DMS153 treated with DMSO at 0.1 percent for 48 hours (cell line): ENCODE results near the gene NCR2.
A peak's percentile ranks its signal among the peaks of the same experiment; 100 is the strongest.
"Not testable (repeated sequence)": the region's sequence is repeated elsewhere in the genome, so short reads cannot be mapped to it uniquely, and the experiment has no call there.

Experiments used
- DNase-seq: peaks from one replicate; lab custom pipeline; 2025; ENCODE audit not compliant: unreplicated experiment; lab: John Stamatoyannopoulos, UW

The NCR2 gene, protein sequence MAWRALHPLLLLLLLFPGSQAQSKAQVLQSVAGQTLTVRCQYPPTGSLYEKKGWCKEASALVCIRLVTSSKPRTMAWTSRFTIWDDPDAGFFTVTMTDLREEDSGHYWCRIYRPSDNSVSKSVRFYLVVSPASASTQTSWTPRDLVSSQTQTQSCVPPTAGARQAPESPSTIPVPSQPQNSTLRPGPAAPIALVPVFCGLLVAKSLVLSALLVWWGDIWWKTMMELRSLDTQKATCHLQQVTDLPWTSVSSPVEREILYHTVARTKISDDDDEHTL

DNA sequence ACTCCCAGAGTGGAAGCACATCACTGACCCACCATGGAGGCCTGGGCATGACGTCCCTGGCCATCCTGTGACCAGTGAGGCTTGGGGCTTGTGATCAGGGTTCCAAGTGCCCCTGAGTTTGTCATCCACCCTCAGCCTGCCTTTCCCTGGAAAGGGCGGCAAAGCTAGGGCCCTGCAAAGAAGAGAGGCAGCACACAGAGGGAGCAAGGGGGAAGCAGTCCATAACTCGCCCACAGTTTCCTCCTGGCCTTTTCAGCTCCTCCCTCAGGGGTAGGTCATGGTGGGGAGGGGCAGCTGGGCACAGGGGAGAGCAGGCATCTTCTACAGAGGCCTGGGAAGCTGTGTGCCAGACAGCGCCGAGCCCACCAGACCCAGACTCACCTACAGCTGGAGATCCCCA lies at the start of gene NCR2:
Gene NCR2, plus strand, starts transcription at position 313 of the 400 bp plus-strand sequence. CDS start 269 bp downstream, outside the sequence.
- DNase-seq: no peak

DNA sequence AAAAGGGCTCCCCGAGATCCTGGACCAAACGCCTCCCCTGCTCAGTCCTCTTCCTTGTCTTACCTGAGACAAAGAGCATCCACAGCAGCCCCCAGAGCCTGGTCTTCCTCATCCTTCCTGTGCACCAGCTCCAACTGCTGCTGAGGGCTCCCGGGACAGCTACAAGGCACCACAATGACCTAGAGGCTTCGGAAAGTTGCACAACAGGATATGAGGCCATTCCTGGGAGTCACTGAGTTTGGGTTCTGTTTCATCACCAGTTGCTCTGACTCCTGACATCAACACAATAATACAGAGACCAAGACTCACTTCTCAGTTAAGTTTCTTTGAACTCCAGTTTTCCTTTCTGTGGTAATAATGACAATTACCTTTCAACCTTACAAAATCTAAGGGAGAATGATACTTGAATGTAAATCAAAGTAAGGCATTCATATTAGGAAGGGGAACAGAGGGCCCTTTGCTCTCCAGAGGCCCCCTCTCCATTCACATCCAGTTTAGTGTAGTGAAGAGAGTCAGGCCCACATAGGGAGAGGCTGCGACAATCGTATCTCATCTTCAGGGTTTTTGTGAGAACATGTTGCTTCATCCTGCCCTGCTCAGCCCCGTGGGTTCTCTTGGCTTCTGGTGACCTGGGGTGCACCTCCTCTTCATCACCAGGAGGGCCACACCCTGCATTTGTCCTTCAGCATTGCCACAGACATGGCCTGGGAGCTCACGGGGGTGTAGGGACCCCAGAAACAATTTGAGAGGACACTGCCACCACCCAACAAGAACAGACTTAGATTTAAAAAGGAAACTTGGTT lies 48.7 kb upstream of the NCR2 start, which contains the start of gene TREM1:
Gene TREM1, minus strand, starts transcription at position 139 of the 803 bp plus-strand sequence. Its CDS starts 27 bp downstream, at position 112.
- no peak for DNase-seq

DNA sequence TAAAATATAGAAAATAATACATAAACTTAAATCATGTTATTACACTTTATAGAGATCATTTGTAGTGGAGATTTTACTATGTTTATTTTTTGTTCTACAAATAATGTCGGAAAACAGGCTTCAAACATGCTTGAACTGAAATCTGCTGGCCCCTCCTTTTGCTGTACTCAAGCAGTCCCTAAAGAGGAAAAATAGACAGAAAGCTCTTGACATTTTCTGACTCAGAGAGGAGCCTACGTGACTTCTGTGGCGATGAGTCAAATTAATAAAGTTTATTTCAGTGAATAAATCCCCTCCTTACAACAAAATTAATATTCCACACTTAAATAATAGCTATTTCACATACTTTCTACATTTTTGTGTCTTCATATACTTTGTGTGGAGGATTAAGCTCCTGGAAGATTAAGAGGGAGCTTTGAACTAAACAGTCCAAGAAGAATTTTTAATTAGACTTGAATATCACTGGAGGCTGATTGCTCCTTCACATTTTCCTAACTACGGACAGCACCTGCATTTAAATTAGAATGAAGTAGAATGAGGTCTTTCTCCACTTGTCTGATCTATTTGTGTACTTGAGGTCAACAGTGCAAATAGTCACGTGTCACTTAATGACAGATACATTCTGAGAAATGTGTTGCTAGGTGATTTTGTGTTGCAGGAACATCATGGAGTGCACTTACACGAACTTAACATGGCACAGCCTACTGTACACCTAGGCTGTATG lies 47.2 kb upstream of the NCR2 start:
- DNase-seq: peak; percentile 95

DNA sequence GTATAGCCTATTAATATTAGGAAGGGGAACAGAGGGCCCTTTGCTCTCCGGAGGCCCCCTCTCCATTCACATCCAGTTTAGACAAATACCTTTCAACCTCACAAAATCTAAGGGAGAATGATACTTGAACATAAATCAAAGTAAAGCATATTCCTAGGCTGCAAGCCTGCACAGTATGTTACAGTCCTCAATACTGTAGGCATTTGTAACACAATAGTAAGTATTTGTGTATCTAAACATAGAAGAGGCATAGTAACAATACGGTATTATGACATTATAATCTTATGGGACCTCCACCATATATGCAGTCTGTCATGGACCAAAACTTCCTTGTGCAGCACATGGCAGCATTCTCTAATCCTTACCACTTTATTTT lies 46.7 kb upstream of the NCR2 start:
- DNase-seq: no peak

DNA sequence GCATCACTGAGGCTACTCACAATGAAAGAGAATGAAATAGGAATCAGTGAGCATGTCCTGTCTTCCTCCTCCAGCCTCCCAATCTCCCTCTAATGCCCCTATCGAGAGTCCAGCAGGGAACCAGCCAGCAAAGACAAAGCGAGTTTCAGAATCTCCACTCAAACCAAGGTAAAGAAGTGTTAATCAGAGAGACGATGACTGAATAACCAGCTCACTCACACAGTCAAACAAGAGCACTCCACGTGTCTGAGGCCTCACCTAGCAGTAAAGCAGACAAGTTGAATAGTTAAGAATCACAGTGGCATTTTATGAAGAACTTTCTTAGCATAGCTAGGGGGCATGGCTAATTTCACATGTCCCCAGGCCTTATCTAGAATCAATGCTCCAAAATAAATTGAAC lies 45.6 kb upstream of the NCR2 start:
- DNase-seq: no peak

DNA sequence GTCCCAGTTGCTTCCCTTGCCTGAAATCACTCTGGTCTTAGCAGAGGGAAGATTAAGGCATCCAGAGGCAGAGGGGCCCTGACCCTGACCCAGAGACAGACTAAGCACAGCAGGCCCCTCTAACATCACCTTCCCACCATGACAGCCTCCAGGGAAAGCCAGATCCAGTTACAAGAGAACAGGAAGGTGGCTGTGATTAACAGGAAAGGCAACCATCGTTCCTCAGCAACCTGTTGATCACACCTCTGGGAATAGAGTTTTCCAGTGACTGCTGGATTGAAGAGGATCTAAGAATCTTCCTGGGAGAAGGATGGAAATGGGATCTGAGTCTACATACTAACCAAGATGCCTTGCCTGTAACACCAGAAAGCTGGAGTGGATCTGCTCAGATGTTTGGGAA lies 43.7 kb upstream of the NCR2 start:
- no peak for DNase-seq

DNA sequence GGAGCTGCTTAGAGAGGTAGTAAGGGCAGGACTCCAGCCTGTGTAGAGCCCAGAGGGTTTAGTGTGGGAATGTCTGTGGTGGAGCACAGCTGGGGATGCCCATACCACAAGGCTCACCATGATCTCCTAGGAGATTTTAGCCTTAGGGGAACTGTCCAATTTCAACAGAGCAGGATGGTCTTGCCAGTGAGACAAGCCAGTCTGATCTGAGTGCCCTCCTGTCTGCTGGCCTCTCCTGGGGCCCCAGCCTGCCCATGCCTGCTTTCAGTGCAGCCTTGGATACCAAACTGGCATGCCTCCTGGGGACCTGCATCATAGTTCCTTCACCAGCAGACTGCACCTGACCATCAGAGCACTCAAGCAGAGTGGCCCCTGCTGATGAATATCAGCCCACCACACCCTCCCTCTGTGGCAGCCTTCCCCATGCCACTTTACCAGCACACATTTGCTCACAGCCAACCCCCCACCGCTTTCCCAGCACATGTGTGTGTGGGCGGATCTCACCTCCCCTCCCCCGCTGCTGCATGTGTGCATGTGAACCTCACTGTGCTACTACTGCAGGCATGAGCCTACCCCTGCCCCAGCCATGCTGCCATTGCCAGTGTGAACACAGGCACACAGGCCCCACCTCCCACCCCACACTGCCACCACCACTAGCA lies 41.1 kb upstream of the NCR2 start:
- no peak for DNase-seq

DNA sequence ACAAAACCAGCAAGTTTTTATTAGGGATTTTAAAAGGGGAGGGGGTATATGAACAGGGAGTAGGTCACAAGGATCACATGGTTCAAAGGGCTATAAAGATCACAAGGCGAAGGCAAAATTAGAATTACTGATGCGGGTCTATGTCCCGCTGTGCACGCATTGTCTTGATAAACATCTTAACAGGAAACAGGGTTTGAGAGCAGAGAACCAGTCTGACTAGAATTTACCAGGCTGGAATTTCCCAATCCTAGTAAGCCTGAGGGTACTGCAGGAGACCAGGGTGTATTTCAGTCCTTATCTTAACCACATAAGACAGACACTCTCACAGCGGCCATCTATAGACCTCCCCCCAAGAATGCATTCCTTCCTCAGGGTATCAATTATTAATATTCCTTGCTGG lies 38.2 kb upstream of the NCR2 start:
- not testable (repeated sequence) for DNase-seq

DNA sequence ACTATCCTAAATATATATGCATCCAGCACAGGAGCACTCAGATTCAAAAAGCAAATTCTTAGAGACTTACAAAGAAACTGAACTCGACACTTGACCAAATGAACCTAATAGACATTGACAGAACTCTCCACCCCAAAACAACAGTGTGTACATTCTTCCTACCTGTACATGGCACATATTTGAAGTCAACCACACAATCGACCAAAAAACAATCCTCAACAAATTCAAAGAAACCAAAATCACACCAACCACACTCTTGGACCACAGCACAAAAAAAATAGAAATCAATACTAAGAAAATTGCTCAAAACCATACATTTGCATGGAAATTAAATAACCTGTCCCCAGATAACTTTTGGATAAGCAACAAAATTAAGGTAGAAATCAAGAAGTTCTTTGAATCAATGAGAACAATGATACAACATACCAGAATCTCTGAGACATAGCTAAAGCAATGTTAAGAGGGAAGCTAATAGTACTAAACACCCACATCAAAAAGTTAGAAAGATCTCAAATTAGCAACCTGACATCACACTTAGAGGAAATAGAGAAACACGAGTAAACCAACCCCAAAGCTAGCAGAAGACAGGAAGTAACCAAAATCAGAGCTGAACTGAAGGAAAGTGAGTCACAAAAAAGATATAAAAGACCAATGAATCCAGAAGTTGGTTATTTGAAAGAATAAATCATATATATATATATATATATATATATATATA lies 36.5 kb upstream of the NCR2 start:
- DNase-seq: no peak

DNA sequence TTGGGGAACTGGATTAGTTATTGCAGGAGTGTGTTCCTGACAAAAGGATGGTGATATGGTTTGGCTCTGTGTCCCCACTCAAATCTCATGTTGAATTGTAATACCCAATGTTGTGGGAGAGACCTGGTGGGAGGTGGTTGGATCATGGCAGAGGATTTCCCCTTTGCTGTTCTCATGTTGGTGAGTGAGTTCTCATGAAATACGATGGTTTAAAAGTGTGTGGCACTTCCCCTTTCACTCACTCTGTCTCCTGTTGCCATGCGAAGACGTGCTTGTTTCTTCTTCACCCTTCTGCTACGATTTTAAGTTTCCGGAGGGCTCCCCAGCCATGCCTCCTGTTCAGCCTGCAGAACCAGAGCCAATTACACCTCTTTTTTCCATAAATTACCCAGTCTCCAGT lies 32.8 kb upstream of the NCR2 start:
- DNase-seq: no peak

DNA sequence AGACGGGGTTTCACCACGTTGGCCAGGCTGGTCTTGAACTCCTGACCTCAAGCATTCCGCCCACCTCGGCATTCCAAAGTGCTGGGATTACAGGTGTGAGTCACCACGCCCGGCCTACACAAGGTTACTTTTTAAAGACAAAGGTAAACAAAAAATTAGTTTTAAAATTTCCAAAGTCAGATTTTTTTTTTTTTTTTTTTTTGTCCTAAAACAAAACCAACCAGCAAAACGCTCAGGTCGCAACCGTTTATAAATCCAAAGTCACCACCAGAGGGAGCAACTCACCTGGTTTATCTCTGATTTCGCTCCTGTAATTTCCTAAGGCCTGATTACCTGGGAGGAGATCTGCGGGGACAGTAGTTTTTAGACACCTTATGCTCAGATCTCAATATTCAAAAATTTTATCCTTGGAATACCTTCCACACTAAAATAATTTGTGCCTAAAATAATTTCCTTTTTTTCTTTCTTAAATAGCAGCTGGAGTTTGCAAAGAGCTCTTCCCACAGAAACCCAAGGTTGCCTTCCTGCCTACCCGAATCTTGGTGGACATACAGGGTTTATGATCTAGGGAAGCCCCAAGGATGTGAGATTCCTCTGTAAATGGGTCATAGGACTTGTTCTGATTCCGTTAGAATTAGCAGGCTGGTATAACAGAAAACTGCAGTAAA lies 29.1 kb upstream of the NCR2 start:
- peak; percentile 58 for DNase-seq

DNA sequence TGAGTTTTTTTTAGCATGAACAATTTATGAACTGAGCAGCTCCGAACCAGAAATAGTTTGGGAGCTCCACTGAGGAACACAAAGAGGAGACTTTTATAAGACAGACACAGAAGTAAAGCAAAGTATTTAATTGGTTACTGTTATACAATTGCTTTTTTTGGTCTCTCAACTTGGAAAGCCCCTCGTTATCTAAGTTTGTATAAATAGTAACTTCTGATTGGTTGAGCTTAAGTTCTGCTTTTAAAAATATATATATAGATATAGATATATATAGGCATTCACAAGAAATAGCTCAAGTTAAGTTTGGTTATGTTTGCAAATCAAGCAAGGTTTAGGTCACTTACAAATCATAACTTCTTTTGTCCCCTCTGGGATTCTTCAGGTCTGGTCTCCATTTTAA lies 20.2 kb upstream of the NCR2 start:
- no peak for DNase-seq

DNA sequence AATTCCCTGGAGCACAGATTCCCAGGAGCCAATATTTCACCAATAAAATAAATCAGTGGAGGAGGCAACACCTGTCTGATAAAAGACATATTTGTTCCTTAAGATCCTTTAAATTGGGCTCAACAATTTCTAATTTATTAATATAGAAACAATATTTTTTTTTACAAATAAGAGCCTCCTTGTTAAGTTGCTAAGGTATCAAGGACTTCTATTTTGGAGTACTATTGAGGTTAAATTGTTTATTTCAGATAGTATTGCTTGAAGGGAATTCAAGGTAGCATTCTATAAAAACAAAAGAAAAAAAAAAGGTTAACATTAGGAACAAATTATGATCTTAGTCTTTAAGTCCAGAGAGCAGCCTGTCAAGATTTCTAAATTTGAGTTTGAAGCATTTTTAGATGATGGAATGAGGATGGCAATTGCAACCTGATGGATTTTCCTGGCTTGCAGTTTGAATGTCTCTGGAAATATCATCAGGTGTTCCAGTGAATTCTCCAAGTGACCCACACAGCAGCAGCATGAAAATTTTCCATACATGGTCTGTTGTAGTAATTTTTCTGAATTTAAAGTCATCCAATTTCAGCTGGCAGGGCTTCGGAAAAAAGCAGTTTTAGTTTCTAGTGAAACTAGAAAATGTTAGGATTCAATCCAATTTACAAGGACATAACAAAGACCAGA lies 19.3 kb upstream of the NCR2 start:
- DNase-seq: no peak

DNA sequence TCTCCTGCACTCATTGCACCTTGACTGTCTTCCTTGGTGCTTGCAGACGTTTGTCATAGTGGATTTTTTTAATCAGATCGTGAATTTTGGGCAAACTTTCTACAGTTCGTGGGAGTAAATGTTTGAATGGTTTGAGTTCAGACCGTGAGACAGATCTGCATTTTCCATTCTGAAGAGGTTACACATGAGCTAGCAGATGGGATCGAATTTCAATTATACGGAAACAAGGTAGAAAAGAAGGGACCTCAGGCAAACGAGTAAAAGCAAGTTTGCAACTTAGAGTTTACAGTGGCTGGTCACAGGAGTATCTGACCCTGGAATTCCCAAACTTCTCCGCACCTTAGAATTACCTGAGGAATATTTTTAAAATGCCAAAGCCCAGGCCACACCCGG lies 17.2 kb upstream of the NCR2 start:
- DNase-seq: peak; percentile 62

DNA sequence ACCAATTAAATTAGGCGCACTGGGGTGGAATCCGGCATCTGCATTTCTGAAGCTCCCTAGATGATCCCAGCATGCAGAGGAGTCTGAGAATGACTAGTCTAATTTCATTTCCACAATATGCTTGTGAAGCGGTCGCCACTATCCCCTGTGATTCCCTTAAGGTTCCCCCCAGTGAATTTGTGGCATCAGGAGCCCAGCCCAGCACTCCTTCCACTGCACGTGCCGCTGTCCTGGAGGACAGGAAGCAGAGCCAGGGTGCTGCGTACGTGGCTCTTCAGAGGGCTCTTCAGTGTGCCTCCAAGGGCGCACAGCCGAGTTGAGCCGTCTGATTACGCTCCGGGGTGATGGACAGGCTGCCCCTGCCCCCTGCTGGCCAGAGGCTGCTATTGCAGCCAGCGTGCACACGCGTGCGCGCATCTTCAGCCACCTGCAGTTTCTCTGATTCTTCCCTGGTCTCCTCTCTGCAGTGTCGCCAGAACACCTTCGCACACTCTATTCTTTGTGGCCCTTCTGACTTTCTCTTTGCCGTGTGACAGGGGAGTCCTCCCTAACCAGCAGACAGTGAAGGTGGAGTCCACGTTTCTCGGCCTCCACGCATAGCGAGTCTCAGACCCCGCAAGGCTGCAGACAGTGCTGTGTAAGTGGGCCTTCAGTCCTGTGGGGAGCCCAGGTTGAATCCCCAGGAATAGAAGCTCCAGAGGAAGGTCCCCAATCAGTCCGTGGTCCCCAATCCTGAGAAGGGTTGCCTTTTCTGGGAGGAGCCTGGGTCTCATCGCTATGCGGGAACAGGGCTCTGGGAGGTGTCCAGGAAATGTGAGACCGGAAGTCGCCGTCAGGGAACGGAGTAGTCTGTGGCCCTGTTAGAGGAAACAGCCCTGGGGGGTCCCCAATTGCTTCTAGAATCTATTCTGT lies 16.5 kb upstream of the NCR2 start:
- DNase-seq: peak; percentile 89

DNA sequence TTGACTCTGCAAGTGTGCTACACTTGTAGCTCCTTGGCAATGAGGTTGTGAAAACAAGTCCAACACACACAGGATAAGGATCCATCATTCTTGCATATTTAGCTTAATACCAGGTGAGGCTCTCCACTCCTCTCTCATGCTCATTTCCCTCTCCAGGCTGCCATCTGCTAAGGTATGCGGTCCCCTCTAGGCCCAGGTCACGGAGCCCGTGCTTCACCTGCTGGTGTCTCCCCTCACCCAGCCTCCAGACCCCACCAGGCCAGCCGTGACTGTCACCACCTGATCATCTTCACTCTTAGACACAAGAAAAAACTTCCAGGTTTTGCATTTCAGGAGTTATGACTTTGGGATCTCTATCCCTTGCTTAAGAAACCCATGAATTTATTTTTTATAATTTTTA lies 14.2 kb upstream of the NCR2 start:
- no peak for DNase-seq

DNA sequence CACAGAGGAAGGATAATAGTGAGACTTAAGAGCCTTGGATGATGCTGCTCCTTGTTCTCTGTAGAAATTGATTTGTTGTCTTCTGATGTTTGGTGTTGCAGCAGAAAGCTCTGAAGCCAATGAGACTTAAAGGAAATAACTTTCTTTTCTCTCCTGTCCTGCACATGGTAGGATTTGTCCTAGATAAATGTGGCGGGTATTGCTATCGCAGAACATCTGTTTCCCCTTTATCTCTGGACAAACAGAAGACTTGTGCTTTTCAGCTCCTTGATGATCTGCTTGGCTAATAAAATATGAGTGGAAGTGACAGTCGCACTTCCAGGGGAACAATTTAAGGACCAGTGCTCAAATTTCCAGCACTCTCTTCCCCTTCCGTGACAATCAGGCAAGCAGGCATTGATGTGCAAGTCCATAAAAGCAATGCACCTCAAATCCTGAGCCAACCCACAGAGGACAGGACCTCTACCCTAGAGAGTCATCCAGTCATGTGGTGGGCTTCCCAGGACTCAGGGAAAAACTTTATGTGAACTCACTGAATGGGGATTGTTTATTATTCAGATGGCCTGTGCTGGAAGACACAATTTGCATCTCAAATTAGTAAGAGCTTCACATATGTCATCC lies 9.9 kb upstream of the NCR2 start:
- no peak for DNase-seq

DNA sequence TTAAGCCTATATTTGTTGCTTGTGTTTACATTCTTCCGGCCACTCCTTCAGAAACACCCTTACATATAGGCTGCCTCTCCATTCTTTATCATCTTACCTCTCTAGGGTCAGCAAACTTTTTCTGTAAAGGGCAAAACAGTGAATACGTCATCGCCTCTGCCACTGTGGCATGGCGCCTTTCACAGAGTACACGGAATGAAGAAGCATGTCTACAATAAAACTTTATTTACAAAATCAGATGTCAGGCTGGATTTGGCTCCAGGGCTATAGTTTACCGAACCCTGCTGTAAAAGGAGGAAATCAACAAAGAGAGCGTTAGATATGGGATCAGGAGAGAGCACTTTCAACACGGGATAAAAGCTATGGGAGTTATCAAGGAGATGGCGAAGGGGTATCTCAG lies 9.3 kb upstream of the NCR2 start:
- no peak for DNase-seq
